ENCODE results near the gene CCDC107.

- TF ChIP-seq CTCF (IDR thresholded peaks at IDR 0.05) (peak; percentile 39 to 69 (median 62)), POLR2A (IDR thresholded peaks at IDR 0.05) (no peak)
Observed at GRCh38 chr9:35611230-35611797, 46.8 kb upstream of the CCDC107 start.

Measured in right lobe of liver (tissue), 4 donors.